Measurements from ENCODE around the gene SULT1A2. TPM values are rescaled to one million over a fixed set of nuclear protein-coding genes. Genes with fewer than 3 reads are reported as not detected.

The SULT1A2 gene
- total RNA-seq, 1 experiment from 2014 or later, result not detected

DNA sequence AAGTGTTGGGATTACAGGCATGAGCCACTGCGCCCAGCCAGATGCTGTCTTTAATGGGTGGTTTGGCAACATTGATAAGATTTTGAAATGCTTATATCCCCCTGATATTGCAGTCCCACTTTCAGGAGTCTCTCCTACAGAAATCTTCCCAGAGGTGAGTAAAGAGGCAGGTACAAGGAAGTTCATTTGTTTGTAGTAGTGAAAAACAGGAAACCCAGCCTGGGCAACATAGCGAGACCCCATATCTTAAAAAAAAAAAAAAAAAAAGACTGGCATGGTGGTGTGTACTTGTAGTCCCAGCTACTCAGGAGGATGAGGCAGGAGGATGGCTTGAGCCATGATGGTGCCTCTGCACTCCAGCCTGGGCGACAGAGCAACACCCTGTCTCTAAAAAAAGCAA is 51.9 kb downstream of the SULT1A2 start:
- Histone ChIP-seq H3K4me3 (ENCODE audit: low read length) (no peak overlapping the region), H4K20me1 (ENCODE audit: low read length) (no peaks in the 10 kb centered on the region), H3K9ac (ENCODE audit: low read length) (no peak overlapping the region), H3K27me3 (ENCODE audit: low read length) (no peaks in the 10 kb centered on the region), H3K9me2 (replicated peaks; ENCODE audit: low read length) (no peaks in the 10 kb centered on the region), H3K9me3 (ENCODE audit: low read length) (no peaks in the 10 kb centered on the region), H3K36me3 (ENCODE audit: low read depth, low read length) (no peaks in the 10 kb centered on the region), H2AFZ (ENCODE audit: low read length) (no peak overlapping the region), H3F3A (ENCODE audit: low read length, unreplicated experiment) (no peaks in the 10 kb centered on the region), H3K4me2 (ENCODE audit: low read length) (no peak overlapping the region), H3K27ac (ENCODE audit: low read length) (no peak overlapping the region), H3K4me1 (ENCODE audit: insufficient read depth, low read length) (no peaks in the 10 kb centered on the region), H3K79me2 (ENCODE audit: low read length) (no peaks in the 10 kb centered on the region)
- CTCF ChIA-PET, result no interaction called here
- POLR2A ChIA-PET (ENCODE audit: unreplicated experiment), result no interaction called here
- BruUV-seq (replicated peaks), result no TSS peak
- ATAC-seq, result no peak
- intact Hi-C loops (cut with micrococcal nuclease), result no loop called here
- no peak for DNase-seq
- TF ChIP-seq EZH2phosphoT487 (IDR thresholded peaks at IDR 0.05; ENCODE audit: borderline replicate concordance, low read length), result no peak
- no peak for TF ChIP-seq EZH2 (IDR thresholded peaks at IDR 0.05; ENCODE audit: low read length, unreplicated experiment)
- no peak for TF ChIP-seq CTCF (conservative IDR thresholded peaks at IDR 0.05; ENCODE audit: low read depth, low read length)

DNA sequence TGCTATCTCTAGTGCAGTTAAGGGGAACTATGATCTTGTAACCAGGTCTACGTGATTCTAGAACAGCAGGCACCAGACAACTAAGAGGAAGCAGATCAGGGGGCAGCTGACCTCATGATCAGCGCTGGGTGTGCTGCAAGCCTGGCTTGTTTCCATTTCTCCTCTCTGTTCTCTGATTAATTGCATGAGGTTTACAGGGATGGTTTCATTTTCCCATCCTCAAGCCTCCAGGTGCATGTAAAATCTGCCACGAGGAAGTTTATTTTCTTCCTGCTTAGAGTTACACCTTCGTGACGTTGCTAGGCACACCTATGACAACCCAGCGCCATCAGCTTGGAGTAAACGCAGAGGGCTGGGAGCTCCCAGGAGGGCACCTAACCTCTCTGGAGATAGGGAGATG is 53.8 kb downstream of the SULT1A2 start:
- H3K36me3 ChIP-seq (ENCODE audit: low read depth, low read length), result no peaks in the 10 kb centered on the region
- H3K4me2 ChIP-seq (ENCODE audit: low read length), result no peak overlapping the region
- H3K9me3 ChIP-seq (ENCODE audit: low read length), result no peaks in the 10 kb centered on the region
- H2AFZ ChIP-seq (ENCODE audit: low read length), result no peak overlapping the region
- no peak for ATAC-seq
- no peaks in the 10 kb centered on the region for H3K27me3 ChIP-seq (ENCODE audit: low read length)
- no peaks in the 10 kb centered on the region for H3F3A ChIP-seq (ENCODE audit: low read length, unreplicated experiment)
- no peaks in the 10 kb centered on the region for H4K20me1 ChIP-seq (ENCODE audit: low read length)
- DNase-seq, result no peak
- intact Hi-C loops (cut with micrococcal nuclease), result no loop called here
- H3K9ac ChIP-seq (ENCODE audit: low read length), result no peak overlapping the region
- CTCF ChIA-PET, result no interaction called here
- POLR2A ChIA-PET (ENCODE audit: unreplicated experiment), result no interaction called here
- H3K27ac ChIP-seq (ENCODE audit: low read length), result no peak overlapping the region
- peaks cover 12% of the 10 kb centered on the region for H3K4me1 ChIP-seq (ENCODE audit: insufficient read depth, low read length)
- BruUV-seq (replicated peaks), result no TSS peak
- H3K79me2 ChIP-seq (ENCODE audit: low read length), result peaks cover 5% of the 10 kb centered on the region; the same call in 1 of the 2 replicates
- H3K9me2 ChIP-seq (replicated peaks; ENCODE audit: low read length), result no peaks in the 10 kb centered on the region
- H3K4me3 ChIP-seq (ENCODE audit: low read length), result no peak overlapping the region
- TF ChIP-seq EZH2phosphoT487 (IDR thresholded peaks at IDR 0.05; ENCODE audit: borderline replicate concordance, low read length), result no peak
- TF ChIP-seq EZH2 (IDR thresholded peaks at IDR 0.05; ENCODE audit: low read length, unreplicated experiment), result no peak
- no peak for TF ChIP-seq CTCF (conservative IDR thresholded peaks at IDR 0.05; ENCODE audit: low read depth, low read length)

DNA sequence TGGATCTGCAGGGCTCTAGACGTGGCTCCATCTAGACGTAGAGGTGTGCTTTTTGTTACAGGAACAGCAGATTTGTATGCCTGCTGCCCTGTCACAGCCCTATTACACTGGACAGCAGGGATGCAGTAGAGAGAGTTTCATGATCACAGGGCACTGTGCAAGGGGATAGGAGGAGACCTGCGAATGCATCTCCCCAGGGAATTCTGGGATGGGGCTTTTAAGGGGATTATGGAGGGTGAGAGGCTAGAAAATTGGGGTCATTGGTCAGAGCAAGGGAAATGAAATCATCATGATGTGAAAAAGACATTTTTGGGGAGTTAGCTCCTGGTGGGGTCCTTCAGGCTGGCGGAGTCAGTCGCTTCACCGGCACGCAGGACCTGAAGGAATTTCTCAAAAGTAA is 54.2 kb downstream of the SULT1A2 start:
- H3K9me3 ChIP-seq (ENCODE audit: low read length), result no peaks in the 10 kb centered on the region
- H3K9me2 ChIP-seq (replicated peaks; ENCODE audit: low read length), result no peaks in the 10 kb centered on the region
- POLR2A ChIA-PET (ENCODE audit: unreplicated experiment), result no interaction called here
- peaks cover 15% of the 10 kb centered on the region for H3K4me1 ChIP-seq (ENCODE audit: insufficient read depth, low read length)
- H4K20me1 ChIP-seq (ENCODE audit: low read length), result no peaks in the 10 kb centered on the region
- H3K79me2 ChIP-seq (ENCODE audit: low read length), result peaks cover 9% of the 10 kb centered on the region; the same call in 1 of the 2 replicates
- CTCF ChIA-PET, result no interaction called here
- TF ChIP-seq CTCF (conservative IDR thresholded peaks at IDR 0.05; ENCODE audit: low read depth, low read length) (no peak), EZH2phosphoT487 (IDR thresholded peaks at IDR 0.05; ENCODE audit: borderline replicate concordance, low read length) (no peak), EZH2 (IDR thresholded peaks at IDR 0.05; ENCODE audit: low read length, unreplicated experiment) (no peak)
- intact Hi-C loops (cut with micrococcal nuclease), result no loop called here
- H3K4me2 ChIP-seq (ENCODE audit: low read length), result no peak overlapping the region
- BruUV-seq (replicated peaks), result no TSS peak
- H3K36me3 ChIP-seq (ENCODE audit: low read depth, low read length), result no peaks in the 10 kb centered on the region
- no peak for DNase-seq
- no peak overlapping the region for H3K4me3 ChIP-seq (ENCODE audit: low read length)
- no peak overlapping the region for H3K9ac ChIP-seq (ENCODE audit: low read length)
- H2AFZ ChIP-seq (ENCODE audit: low read length), result no peak overlapping the region
- H3F3A ChIP-seq (ENCODE audit: low read length, unreplicated experiment), result no peaks in the 10 kb centered on the region
- H3K27me3 ChIP-seq (ENCODE audit: low read length), result no peaks in the 10 kb centered on the region
- H3K27ac ChIP-seq (ENCODE audit: low read length), result no peak overlapping the region
- no peak for ATAC-seq

Other genes starting within 250 kb of the SULT1A2 start
- 0.17 and 2.5 TPM in 2 replicates for gene NPIPB6, start 233.5 kb downstream of the SULT1A2 start, total RNA-seq (2014; rRNA removed)
- 47.6 and 80.4 TPM in 2 replicates for gene EIF3CL, start 193.2 kb downstream of the SULT1A2 start, total RNA-seq (2014; rRNA removed)
- not detected in 2 replicates for gene NPIPB7, start 124.7 kb downstream of the SULT1A2 start, total RNA-seq (2014; rRNA removed)
- gene CLN3, start 105.0 kb downstream of the SULT1A2 start, total RNA-seq (2014; rRNA removed), result 10.7 and 13.3 TPM in 2 replicates
- 0.04 TPM in 1 of 2 replicates, not detected in the other for gene APOBR, start 102.4 kb downstream of the SULT1A2 start, total RNA-seq (2014; rRNA removed)
- not detected in 2 replicates for gene IL27, start 90.2 kb downstream of the SULT1A2 start, total RNA-seq (2014; rRNA removed)
- 9.2 and 16.5 TPM in 2 replicates for gene NUPR1, start 58.1 kb downstream of the SULT1A2 start, total RNA-seq (2014; rRNA removed)
- gene SGF29, start 43.1 kb downstream of the SULT1A2 start, total RNA-seq (2014; rRNA removed), result 22.3 and 25.9 TPM in 2 replicates
- gene SULT1A1, start 13.0 kb upstream of the SULT1A2 start, total RNA-seq (2014; rRNA removed), result 2.9 and 4.7 TPM in 2 replicates
- 1.1 TPM in 1 of 2 replicates, not detected in the other for gene NPIPB8, start 41.0 kb upstream of the SULT1A2 start, total RNA-seq (2014; rRNA removed)
- 369 and 630 TPM in 2 replicates for gene EIF3C, start 114.4 kb upstream of the SULT1A2 start, total RNA-seq (2014; rRNA removed)
- 1.7 TPM in 1 of 2 replicates, not detected in the other for gene NPIPB9, start 154.7 kb upstream of the SULT1A2 start, total RNA-seq (2014; rRNA removed)
- gene ATXN2L, start 225.9 kb upstream of the SULT1A2 start, total RNA-seq (2014; rRNA removed), result 65.8 and 104 TPM in 2 replicates
- gene TUFM, start 249.3 kb upstream of the SULT1A2 start, total RNA-seq (2014; rRNA removed), result 185 and 198 TPM in 2 replicates

Measured in PC-3 (cell line).